ENCODE measurements around the gene BTBD16.

- no peak for TF ChIP-seq POLR2A (IDR thresholded peaks at IDR 0.05)
- no peak for TF ChIP-seq CTCF (IDR thresholded peaks at IDR 0.05)
These were observed 104.6 kb downstream of the BTBD16 start for GRCh38 chr10:122375679-122376160.

Data from body of pancreas (tissue), 4 donors.